Keratinocyte (primary cell): Measurements from ENCODE around the gene PRRC2C.

ENCODE experiments used
- CTCF ChIP-seq, 3 experiments: IDR thresholded peaks in 1 of 3; conservative IDR thresholded peaks in 1 of 3; optimal IDR thresholded peaks in 1 of 3; 2 replicates in 2 of 3; 3 replicates in 1 of 3; pipeline versions ENCODE3 to v1.5.1; 2011; ENCODE audit warnings: low read length in 3 of 3, mild to moderate bottlenecking in 3 of 3, moderate library complexity in 2 of 3, control low read depth in 1 of 3, inconsistent platforms in 1 of 3; ENCODE audit not compliant: insufficient read depth in 2 of 3; ENCODE audit errors: extremely low read depth in 1 of 3
- EZH2 ChIP-seq: IDR thresholded peaks from one replicate; pipeline ENCODE4 v1.6.1; 2012; ENCODE audit warnings: inconsistent platforms, mild to moderate bottlenecking, low read length, moderate library complexity

GRCh38 chr1:171530676-171531075, 45.3 kb downstream of the PRRC2C start:
- TF ChIP-seq CTCF (optimal IDR thresholded peaks at IDR 0.05 in 1 of 3, IDR thresholded peaks at IDR 0.05 in 1 of 3, conservative IDR thresholded peaks at IDR 0.05 in 1 of 3; ENCODE audit: extremely low read depth in 1 of 3, insufficient read depth in 2 of 3, low read length in 3 of 3): no peak
- no peak for TF ChIP-seq EZH2
